HepG2 (cell line): Measurements from ENCODE around the gene INPP4B. TPM values are rescaled to one million over a fixed set of nuclear protein-coding genes. Genes with fewer than 3 reads are reported as not detected.

ENCODE experiments used
- ATAC-seq: fragments of 200-7000 bp; cut with Tn5 transposase; 3 replicates; pipeline ENCODE4 v1.9.1; 2020; ENCODE audit warnings: mild to moderate bottlenecking, moderate library complexity
- BruUV-seq: library from RNA; stranded (reverse); fragments of 400-500 nt; replicated peaks from 2 replicates; lab custom pipeline; 2021; lab: Mats Ljungman, UMichigan
- CTCF ChIA-PET: fragments of 300-600 bp; formaldehyde crosslinking; extraction: SDS; loops from one replicate; lab custom pipeline; 2021; ENCODE audit warnings: low total read pairs, inconsistent platforms, low intra/inter-chr PET ratio; lab: Yijun Ruan, JAX
- POLR2A ChIA-PET: fragments of 350-600 bp; sonication (Branson Sonifier 250); formaldehyde crosslinking; loops from one replicate; lab custom pipeline; 2020; ENCODE audit warnings: antibody characterized with exemption, inconsistent platforms; lab: Yijun Ruan, JAX
- DNase-seq: peaks from one replicate; pipeline ENCODE4 v3.0.0-alpha.2; 2015; ENCODE audit warnings: low spot score
- FAIRE-seq: peaks from 3 replicates; lab custom pipeline; 2011; peaks lifted over from hg19 to GRCh38; lab: Jason Lieb, UNC
- H2AFZ ChIP-seq: one replicate; pipeline ENCODE4 v1.6.1; 2011; ENCODE audit warnings: low read length, inconsistent platforms
- H3K27ac ChIP-seq: fragments of 300-600 bp; 3 replicates; pipeline ENCODE4 v1.8.0; 2011; ENCODE audit warnings: mixed run types, mild to moderate bottlenecking, mixed read lengths, low read length, inconsistent platforms; ENCODE audit not compliant: insufficient read depth; ENCODE audit errors: extremely low read length
- H3K27me3 ChIP-seq, 2 experiments: fragments of 200-600 bp in 1 of 2; 2 replicates in 1 of 2; 3 replicates in 1 of 2; pipeline versions ENCODE4 v1.6.0 to v1.8.0; 2011; ENCODE audit warnings: low read length in 2 of 2, mild to moderate bottlenecking in 2 of 2, moderate library complexity in 2 of 2, inconsistent platforms in 1 of 2; ENCODE audit not compliant: insufficient read depth in 2 of 2, control insufficient read depth in 1 of 2
- H3K36me3 ChIP-seq, 2 experiments: fragments of 200-600 bp in 1 of 2; replicated peaks in 1 of 2; 2 replicates in 1 of 2; 3 replicates in 1 of 2; pipeline versions ENCODE4 v1.5.1 to v1.8.0; 2011; ENCODE audit warnings: low read length in 2 of 2, inconsistent platforms in 1 of 2; ENCODE audit not compliant: insufficient read depth in 2 of 2, control insufficient read depth in 1 of 2
- H3K4me1 ChIP-seq: 2 replicates; pipeline ENCODE4 v1.5.1; 2012; ENCODE audit warnings: low read length, inconsistent platforms; ENCODE audit not compliant: insufficient read depth
- H3K4me2 ChIP-seq: 2 replicates; pipeline ENCODE4 v1.6.0; 2011; ENCODE audit warnings: low read depth, low read length, inconsistent platforms
- H3K4me3 ChIP-seq, 3 experiments: fragments of 200-600 bp in 1 of 3; sonication (generic), shearing (Covaris generic) in 1 of 3; replicated peaks in 1 of 3; 2 replicates each; pipeline ENCODE4 v1.5.1; 2011 to 2016; ENCODE audit warnings: low read length in 3 of 3, inconsistent platforms in 2 of 3, low read depth in 2 of 3, mild to moderate bottlenecking in 2 of 3, control low read depth in 1 of 3, mixed read lengths in 1 of 3; ENCODE audit not compliant: insufficient read depth in 1 of 3
- H3K79me2 ChIP-seq: one replicate; pipeline ENCODE4 v1.6.1; 2011; ENCODE audit warnings: low read length, inconsistent platforms; ENCODE audit not compliant: insufficient read depth
- H3K9ac ChIP-seq: 2 replicates; pipeline ENCODE4 v1.6.0; 2011; ENCODE audit warnings: mild to moderate bottlenecking, low read depth, low read length, inconsistent platforms; ENCODE audit not compliant: insufficient read depth
- H3K9me3 ChIP-seq: 2 replicates; pipeline ENCODE4 v1.5.1; 2012; ENCODE audit warnings: mild to moderate bottlenecking, low read length
- H4K20me1 ChIP-seq: 2 replicates; pipeline ENCODE4 v1.6.0; 2011; ENCODE audit warnings: inconsistent platforms, mild to moderate bottlenecking, low read length, moderate library complexity; ENCODE audit not compliant: insufficient read depth
- ARID2 ChIP-seq: sonication (generic); formaldehyde crosslinking; IDR thresholded peaks from 2 replicates; pipeline ENCODE4 v1.8.1; 2022; ENCODE audit warnings: mild to moderate bottlenecking, missing genetic modification reagents, borderline replicate concordance
- CBX1 ChIP-seq: IDR thresholded peaks from one replicate; pipeline ENCODE4 v1.6.1; 2016; ENCODE audit warnings: antibody characterized with exemption, low read depth
- CBX2 ChIP-seq, 2 experiments: fragments of 200-600 bp in 1 of 2; sonication (generic); formaldehyde crosslinking in 1 of 2; IDR thresholded peaks; 2 replicates each; pipeline versions ENCODE4 v1.7.0 to v1.8.1; 2018 to 2022; ENCODE audit warnings: low read depth in 2 of 2, low read length in 1 of 2, mild to moderate bottlenecking in 1 of 2, missing genetic modification reagents in 1 of 2
- E2F1 ChIP-seq: sonication (generic); formaldehyde crosslinking; IDR thresholded peaks from 2 replicates; pipeline ENCODE4 v1.5.0; 2020; ENCODE audit warnings: missing genetic modification reagents
- GZF1 ChIP-seq: sonication (generic); formaldehyde crosslinking; IDR thresholded peaks from 2 replicates; pipeline ENCODE4 v1.5.1; 2020; ENCODE audit warnings: mild to moderate bottlenecking, missing genetic modification reagents
- HNRNPH1 ChIP-seq: fragments of 200-400 bp; formaldehyde crosslinking; optimal IDR thresholded peaks from 2 replicates; pipeline ENCODE3; 2017; ENCODE audit warnings: mild to moderate bottlenecking, low read depth, low read length
- KAT2B ChIP-seq: fragments of 150-350 bp; IDR thresholded peaks from 2 replicates; pipeline ENCODE4 v1.6.1; 2014; ENCODE audit warnings: low read depth, low read length, borderline replicate concordance
- MTA3 ChIP-seq: sonication (generic); formaldehyde crosslinking; IDR thresholded peaks from 2 replicates; pipeline ENCODE4 v1.4.0; 2020; ENCODE audit warnings: missing genetic modification reagents
- NKX3-1 ChIP-seq: sonication (generic); formaldehyde crosslinking; IDR thresholded peaks from 2 replicates; pipeline ENCODE4 v1.5.0; 2020; ENCODE audit warnings: missing genetic modification reagents
- REL ChIP-seq: sonication (generic); formaldehyde crosslinking; conservative IDR thresholded peaks from 2 replicates; pipeline ENCODE4 v1.8.0; 2022; ENCODE audit warnings: mild to moderate bottlenecking, missing genetic modification reagents, moderate library complexity
- RNF2 ChIP-seq: fragments of 450-650 bp; conservative IDR thresholded peaks from 2 replicates; pipeline ENCODE4 v1.6.1; 2016; ENCODE audit warnings: low read depth
- SIX1 ChIP-seq: sonication (generic); formaldehyde crosslinking; IDR thresholded peaks from 2 replicates; pipeline ENCODE4 v1.4.0; 2020; ENCODE audit warnings: missing genetic modification reagents, borderline replicate concordance
- TAF15 ChIP-seq: fragments of 200-400 bp; formaldehyde crosslinking; IDR thresholded peaks from one replicate; pipeline ENCODE4 v1.6.1; 2018; ENCODE audit warnings: mild to moderate bottlenecking, low read depth, low read length; ENCODE audit not compliant: poor library complexity, severe bottlenecking
- ZNF101 ChIP-seq: sonication (generic); formaldehyde crosslinking; IDR thresholded peaks from 2 replicates; pipeline ENCODE4 v1.4.0; 2020; ENCODE audit warnings: mild to moderate bottlenecking, low read depth, missing genetic modification reagents, borderline replicate concordance
- ZNF580 ChIP-seq: IDR thresholded peaks from 2 replicates; pipeline ENCODE4 v1.6.1; 2016; ENCODE audit warnings: low read depth, borderline replicate concordance
- ZNF616 ChIP-seq: sonication (generic); formaldehyde crosslinking; IDR thresholded peaks from 2 replicates; pipeline ENCODE4 v1.5.0; 2020; ENCODE audit warnings: low read depth, mild to moderate bottlenecking, missing genetic modification reagents
- ZNF747 ChIP-seq: sonication (generic); formaldehyde crosslinking; IDR thresholded peaks from 2 replicates; pipeline ENCODE4 v1.8.1; 2023; ENCODE audit warnings: missing genetic modification reagents, mild to moderate bottlenecking, borderline replicate concordance
- WGBS: methylation state at CpG from one replicate; pipeline ENCODE4 v1.1.6; 2017; ENCODE audit warnings: low lambda C conversion rate; 5-methylcytosine and 5-hydroxymethylcytosine counted together
- in situ Hi-C: cut with HindIII; loops from 2 replicates; pipeline ENCODE4 v1.10.0; 2017; ENCODE audit warnings: low pct_unique_long_range_greater_than_20kb; ENCODE audit not compliant: extremely low pct_ligation_motif_present
- intact Hi-C: fragments of 100-400 bp; cut with micrococcal nuclease; formaldehyde crosslinking; loops from one replicate; pipeline ENCODE4 v1.10.0; 2022; ENCODE audit not compliant: unreplicated experiment
- polyA plus RNA-seq, 8 experiments: library from polyadenylated mRNA; depleted of rRNA in 3 of 8; stranded (reverse) in 7 of 8; unstranded in 1 of 8; fragments of >200 nt; fragmentation: Illumina TruSeq in 4 of 8; extraction: Trizol in 4 of 8; gene quantifications; 2 replicates each; pipeline versions ENCODE4 v1.2.1 to v1.2.3, GENCODE V29; 2011 to 2016; ENCODE audit warnings: low read depth in 4 of 8, missing spikeins in 1 of 8, mixed read lengths in 1 of 8; ENCODE audit not compliant: insufficient read depth in 1 of 8
- total RNA-seq, 5 experiments: library from RNA; depleted of rRNA; stranded (reverse); fragments of >200 nt; fragmentation: Illumina TruSeq; extraction: Trizol; gene quantifications; 2 replicates each; pipeline ENCODE4 v1.2.3, GENCODE V29; 2016; ENCODE audit warnings: low read depth in 1 of 5

Gene INPP4B
- total and polyA plus RNA-seq, 2 of the 13 experiments (the other 11 are each of a cell fraction or from before 2014, with no cell fraction given): not detected

GRCh38 chr4:142405021-142405694 is 440.9 kb downstream of the INPP4B start (continued):
- TF ChIP-seq ZNF616 (CRISPR knock-in tag) (no peak), ZNF747 (no peak)

- ATAC-seq: no peak
- no peaks in the 10 kb centered on the region for H3K79me2 ChIP-seq
- no peak for TF ChIP-seq MTA3 (CRISPR knock-in tag)
- TF ChIP-seq KAT2B: no peak
- no peak for TF ChIP-seq ZNF101 (CRISPR knock-in tag)
- no peak for DNase-seq
- FAIRE-seq: no peak
- no peaks in the 10 kb centered on the region for H4K20me1 ChIP-seq
- 0 out of 5 replicates have a peak, but pooled peaks cover 0 to 2% of the 10 kb centered on the region in 2 experiments for H3K27me3 ChIP-seq
- H3K36me3 ChIP-seq: no peaks in the 10 kb centered on the region
- POLR2A ChIA-PET: no interaction called here
- intact Hi-C loops: no loop called here
- H3K9me3 ChIP-seq: no peaks in the 10 kb centered on the region
- CTCF ChIA-PET: no interaction called here
- no peak overlapping the region for H3K4me3 ChIP-seq
- in situ Hi-C loops: no loop called here
- H3K27ac ChIP-seq: no peak overlapping the region
- no peak overlapping the region for H3K4me2 ChIP-seq
- no peak overlapping the region for H3K9ac ChIP-seq
- no peak overlapping the region for H2AFZ ChIP-seq
- no peaks in the 10 kb centered on the region for H3K4me1 ChIP-seq
- no TSS peak for BruUV-seq
- 66% methylated on average over 3 of the region's 3 CpGs for WGBS
These were observed 441.9 kb downstream of the INPP4B start for GRCh38 chr4:142404191-142404611.

- no peaks in the 10 kb centered on the region for H3K4me1 ChIP-seq
- H3K27ac ChIP-seq: no peak overlapping the region
- in situ Hi-C loops (no loop called here), intact Hi-C loops (no loop called here)
- H3K9ac ChIP-seq: no peak overlapping the region
- FAIRE-seq (no peak), ATAC-seq (no peak), DNase-seq (no peak)
- ChIA-PET CTCF (no interaction called here), POLR2A (no interaction called here)
- 3% methylated on average over 2 of the region's 2 CpGs for WGBS
- no peak overlapping the region for H2AFZ ChIP-seq
- no peaks in the 10 kb centered on the region for H3K79me2 ChIP-seq
- H3K36me3 ChIP-seq: no peaks in the 10 kb centered on the region
- no peak overlapping the region for H3K4me2 ChIP-seq
- 0 out of 5 replicates have a peak, but pooled peaks cover 0 to 2% of the 10 kb centered on the region in 2 experiments for H3K27me3 ChIP-seq
- H3K9me3 ChIP-seq: no peaks in the 10 kb centered on the region
- H4K20me1 ChIP-seq: no peaks in the 10 kb centered on the region
- no peak overlapping the region for H3K4me3 ChIP-seq
- BruUV-seq: no TSS peak
- TF ChIP-seq REL (CRISPR knock-in tag) (no peak), ZNF580 (no peak), E2F1 (CRISPR knock-in tag) (no peak), CBX1 (no peak), HNRNPH1 (no peak), CBX2 (IDR thresholded peaks at IDR 0.05; ENCODE audit: low read depth, low read length) (no peak), CBX2 (CRISPR knock-in tag; IDR thresholded peaks at IDR 0.05; ENCODE audit: low read depth) (no peak), NKX3-1 (CRISPR knock-in tag) (no peak), GZF1 (CRISPR knock-in tag) (no peak), ARID2 (CRISPR knock-in tag) (no peak), SIX1 (CRISPR knock-in tag) (no peak), RNF2 (no peak), TAF15 (no peak)
These were observed 443.2 kb downstream of the INPP4B start for GRCh38 chr4:142402900-142403299.
